Mucosa of descending colon (tissue), 3 donors: Measurements from ENCODE around the gene P2RY14. TPM values are rescaled to one million over a fixed set of nuclear protein-coding genes. Genes with fewer than 3 reads are reported as not detected.

ENCODE experiments used
- ATAC-seq: fragments of 200-7000 bp; cut with Tn5 transposase; one replicate; pipeline ENCODE4 v1.9.1; 2020; ENCODE audit warnings: mild to moderate bottlenecking, moderate library complexity
- DNase-seq, 3 donors: peaks; one replicate each; pipeline ENCODE4 v3.0.0-alpha.2; 2020
- H3K36me3 ChIP-seq: fragments of 200-600 bp; one replicate; pipeline ENCODE4 v1.8.0; 2021; ENCODE audit warnings: low read depth, mild to moderate bottlenecking
- H3K4me1 ChIP-seq: fragments of 200-600 bp; one replicate; pipeline ENCODE4 v1.8.0; 2021; ENCODE audit warnings: low read depth, mild to moderate bottlenecking
- H3K4me3 ChIP-seq: fragments of 200-600 bp; one replicate; pipeline ENCODE4 v1.8.0; 2021; ENCODE audit warnings: mild to moderate bottlenecking
- H3K9me3 ChIP-seq: fragments of 200-600 bp; one replicate; pipeline ENCODE4 v1.8.0; 2021; ENCODE audit warnings: mild to moderate bottlenecking
- CTCF ChIP-seq: fragments of 200-600 bp; IDR thresholded peaks from one replicate; pipeline ENCODE4 v1.8.0; 2022; ENCODE audit warnings: antibody characterized with exemption, mild to moderate bottlenecking
- intact Hi-C, 2 donors: fragments of 100-400 bp; cut with DNase I in 1 of 2; cut with micrococcal nuclease in 1 of 2; formaldehyde crosslinking; loops; one replicate each; pipeline versions ENCODE4 v1.11.0 to v1.11.1; 2022; cut with DNase I, micrococcal nuclease
- total RNA-seq, 3 donors: library from RNA; stranded (reverse); fragmentation: NEBNext Ultra II Directional in 2 of 3; extraction: Animal tissue kit (Norgen Biotek cat#: 25700) in 2 of 3; gene quantifications; one replicate each; pipeline versions ENCODE4 v1.2.1 to v1.2.4, GENCODE V29; 2021 to 2023
- donor health status: DM: no; HTN: no; CAD: no; lungs with moderate emphysema.
- donor health status: DM: no; HTN: no; CAD: no.
- donor health status: DM: no; HTN: yes; CAD: no.

The P2RY14 gene
- total RNA-seq, 3 donors from 2014 or later, result 3.9 to 18.2 (median 4.4) TPM

GRCh38 chr3:151275091-151275490 is 3.3 kb downstream of the P2RY14 start:
- intact Hi-C loops, result loop anchor here in 1 of 2 donors (5.0 kb wide), 1 partner anchor 48 kb away; no protein-coding TSS in a partner anchor
- H3K9me3 ChIP-seq, result no peaks in the 10 kb centered on the region
- no peak for ATAC-seq
- H3K36me3 ChIP-seq, result no peaks in the 10 kb centered on the region
- no peak for TF ChIP-seq CTCF
- H3K4me1 ChIP-seq, result peaks cover 3% of the 10 kb centered on the region
- no peak overlapping the region for H3K4me3 ChIP-seq
- no peak for DNase-seq

GRCh38 chr3:151269631-151270030 is 8.7 kb downstream of the P2RY14 start:
- DNase-seq, result no peak
- TF ChIP-seq CTCF, result no peak
- Histone ChIP-seq H3K4me1 (no peaks in the 10 kb centered on the region), H3K9me3 (no peaks in the 10 kb centered on the region), H3K4me3 (no peak overlapping the region), H3K36me3 (no peaks in the 10 kb centered on the region)
- intact Hi-C loops, result no loop called here
- ATAC-seq, result no peak

GRCh38 chr3:151268267-151269235 is 9.8 kb downstream of the P2RY14 start:
- H3K4me1 ChIP-seq, result no peaks in the 10 kb centered on the region
- no peaks in the 10 kb centered on the region for H3K36me3 ChIP-seq
- intact Hi-C loops, result no loop called here
- no peaks in the 10 kb centered on the region for H3K9me3 ChIP-seq
- peak; percentile 37 for ATAC-seq
- peak in 1 of 3 donors; percentile 27 for DNase-seq
- no peak for TF ChIP-seq CTCF
- no peak overlapping the region for H3K4me3 ChIP-seq

GRCh38 chr3:151267066-151267465 is 11.3 kb downstream of the P2RY14 start:
- intact Hi-C loops, result no loop called here
- ATAC-seq (no peak), DNase-seq (no peak)
- H3K9me3 ChIP-seq, result no peaks in the 10 kb centered on the region
- H3K4me1 ChIP-seq, result no peaks in the 10 kb centered on the region
- H3K4me3 ChIP-seq, result no peak overlapping the region
- TF ChIP-seq CTCF, result no peak
- H3K36me3 ChIP-seq, result no peaks in the 10 kb centered on the region

- Histone ChIP-seq H3K4me1 (no peaks in the 10 kb centered on the region), H3K4me3 (no peak overlapping the region), H3K9me3 (no peaks in the 10 kb centered on the region), H3K36me3 (no peaks in the 10 kb centered on the region)
- DNase-seq (peak in 1 of 3 donors; percentile 24), ATAC-seq (peak; percentile 79)
- intact Hi-C loops, result no loop called here
- TF ChIP-seq CTCF, result no peak
Measured at GRCh38 chr3:151265866-151266265, 12.5 kb downstream of the P2RY14 start.
